ENCODE measurements around the gene ZC3H7A.

The ZC3H7A gene

DNA sequence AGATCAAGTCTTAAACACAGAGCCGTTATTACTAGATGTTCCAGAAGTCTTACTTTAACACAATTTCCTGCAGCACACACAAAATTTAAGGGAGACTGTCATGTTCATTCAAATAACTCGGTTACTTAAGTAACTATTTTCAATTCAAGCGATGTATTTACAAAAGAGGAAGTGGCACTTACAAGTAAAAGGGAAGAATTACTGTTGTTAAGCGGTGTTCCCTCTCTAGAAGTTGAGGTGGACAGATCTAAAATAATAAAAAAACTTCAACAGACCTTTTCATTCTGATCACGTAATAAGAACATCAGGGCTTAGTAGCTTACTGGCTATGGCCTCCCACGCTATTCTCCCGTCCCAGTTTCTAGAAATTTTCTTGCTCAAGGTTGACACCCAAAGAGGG, 28.2 kb downstream of the ZC3H7A start:
- Histone ChIP-seq H3K4me3 (ENCODE audit: low read depth, low read length) (no peak overlapping the region), H3K9ac (ENCODE audit: low read depth, low read length) (no peak overlapping the region), H3K36me3 (ENCODE audit: control insufficient read depth, insufficient read depth, low read length) (peaks cover 83% of the 10 kb centered on the region), H3K27ac (ENCODE audit: low read depth, low read length) (no peak overlapping the region), H3K4me1 (ENCODE audit: control insufficient read depth, insufficient read depth, low read length) (no peaks in the 10 kb centered on the region), H3K27me3 (ENCODE audit: control insufficient read depth, insufficient read depth, low read length) (no peaks in the 10 kb centered on the region), H3K9me3 (ENCODE audit: control insufficient read depth, insufficient read depth, low read length) (no peaks in the 10 kb centered on the region)

DNA sequence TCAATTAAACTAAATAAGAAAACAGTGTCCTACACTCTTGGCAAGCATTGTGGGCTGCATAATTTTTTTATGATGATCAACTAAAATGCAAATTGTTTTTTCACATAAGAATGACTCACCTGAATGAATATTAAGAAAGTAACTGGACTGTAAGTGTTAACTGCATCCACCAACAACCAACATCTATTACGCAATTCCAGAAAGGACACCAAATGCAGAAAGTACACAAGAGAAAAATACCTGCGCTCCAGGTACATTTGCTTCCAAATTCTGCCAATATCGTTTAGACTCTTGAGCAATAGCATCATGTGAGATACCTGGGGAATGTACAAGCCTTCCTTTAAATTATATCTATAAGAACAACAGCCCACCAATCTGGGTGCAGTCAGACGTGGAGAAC, 34.6 kb downstream of the ZC3H7A start:
- Histone ChIP-seq H3K9me3 (ENCODE audit: control insufficient read depth, insufficient read depth, low read length) (no peaks in the 10 kb centered on the region), H3K4me3 (ENCODE audit: low read depth, low read length) (no peak overlapping the region), H3K27me3 (ENCODE audit: control insufficient read depth, insufficient read depth, low read length) (no peaks in the 10 kb centered on the region), H3K9ac (ENCODE audit: low read depth, low read length) (no peak overlapping the region), H3K4me1 (ENCODE audit: control insufficient read depth, insufficient read depth, low read length) (no peaks in the 10 kb centered on the region), H3K36me3 (ENCODE audit: control insufficient read depth, insufficient read depth, low read length) (peaks cover 83% of the 10 kb centered on the region), H3K27ac (ENCODE audit: low read depth, low read length) (no peak overlapping the region)

DNA sequence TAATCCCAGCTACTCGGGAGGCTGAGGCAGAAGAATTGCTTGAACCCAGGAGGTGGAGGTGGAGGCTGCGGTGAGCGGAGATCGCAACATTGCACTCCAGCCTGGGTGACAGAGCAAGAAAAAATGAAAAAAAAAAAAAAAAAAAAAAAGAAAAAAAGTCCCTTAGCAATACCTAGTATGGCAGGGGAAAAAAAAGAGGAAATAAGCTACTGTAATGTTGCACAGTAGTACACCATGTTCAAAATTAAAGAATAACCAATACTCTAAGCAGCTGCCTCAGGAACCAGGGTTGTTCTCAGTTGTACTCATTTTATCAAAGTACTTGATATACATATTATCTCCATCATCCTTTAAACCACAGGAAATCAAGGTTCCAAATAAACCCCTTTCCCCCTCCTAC, 37.1 kb downstream of the ZC3H7A start:
- H3K27me3 ChIP-seq (ENCODE audit: control insufficient read depth, insufficient read depth, low read length): no peaks in the 10 kb centered on the region
- H3K9ac ChIP-seq (ENCODE audit: low read depth, low read length): no peak overlapping the region
- H3K27ac ChIP-seq (ENCODE audit: low read depth, low read length): no peak overlapping the region

DNA sequence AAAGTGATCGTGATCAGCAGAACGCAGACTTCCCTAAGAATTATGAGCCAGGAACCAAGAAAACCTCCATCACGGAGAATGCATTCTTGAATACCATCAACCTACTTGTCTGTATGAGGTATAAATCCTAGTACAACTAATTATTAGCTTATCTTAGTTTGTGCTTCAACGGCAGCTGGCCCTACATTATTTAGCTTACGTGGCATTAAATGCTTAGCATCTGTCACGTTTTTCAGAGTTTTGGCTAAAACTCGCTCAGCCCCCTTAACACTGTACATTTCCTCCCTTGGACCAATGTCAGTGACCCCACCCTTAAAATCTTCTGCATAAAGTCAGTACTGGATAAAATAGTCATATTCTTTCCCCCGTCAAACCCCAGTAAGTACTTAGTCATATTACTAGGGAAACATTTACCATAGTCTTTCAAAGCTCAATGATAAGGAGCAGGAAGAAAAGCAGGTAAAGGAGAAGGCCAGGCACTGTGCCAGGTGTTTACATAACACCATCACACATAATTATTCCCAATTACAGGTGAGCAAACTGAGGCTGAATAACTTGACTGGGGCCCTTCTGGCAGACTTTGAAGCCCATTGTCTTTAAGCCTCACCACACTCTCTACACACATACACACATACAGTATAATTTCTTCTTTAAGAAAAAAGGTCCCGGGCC, 37.8 kb downstream of the ZC3H7A start:
- peaks cover 73% of the 10 kb centered on the region for H3K36me3 ChIP-seq (ENCODE audit: control insufficient read depth, insufficient read depth, low read length)

More for the DNA sequence above, 37.1 kb downstream of the ZC3H7A start:
- Histone ChIP-seq H3K36me3 (ENCODE audit: control insufficient read depth, insufficient read depth, low read length) (peaks cover 77% of the 10 kb centered on the region), H3K4me1 (ENCODE audit: control insufficient read depth, insufficient read depth, low read length) (no peaks in the 10 kb centered on the region), H3K4me3 (ENCODE audit: low read depth, low read length) (no peak overlapping the region), H3K9me3 (ENCODE audit: control insufficient read depth, insufficient read depth, low read length) (no peaks in the 10 kb centered on the region)

DNA sequence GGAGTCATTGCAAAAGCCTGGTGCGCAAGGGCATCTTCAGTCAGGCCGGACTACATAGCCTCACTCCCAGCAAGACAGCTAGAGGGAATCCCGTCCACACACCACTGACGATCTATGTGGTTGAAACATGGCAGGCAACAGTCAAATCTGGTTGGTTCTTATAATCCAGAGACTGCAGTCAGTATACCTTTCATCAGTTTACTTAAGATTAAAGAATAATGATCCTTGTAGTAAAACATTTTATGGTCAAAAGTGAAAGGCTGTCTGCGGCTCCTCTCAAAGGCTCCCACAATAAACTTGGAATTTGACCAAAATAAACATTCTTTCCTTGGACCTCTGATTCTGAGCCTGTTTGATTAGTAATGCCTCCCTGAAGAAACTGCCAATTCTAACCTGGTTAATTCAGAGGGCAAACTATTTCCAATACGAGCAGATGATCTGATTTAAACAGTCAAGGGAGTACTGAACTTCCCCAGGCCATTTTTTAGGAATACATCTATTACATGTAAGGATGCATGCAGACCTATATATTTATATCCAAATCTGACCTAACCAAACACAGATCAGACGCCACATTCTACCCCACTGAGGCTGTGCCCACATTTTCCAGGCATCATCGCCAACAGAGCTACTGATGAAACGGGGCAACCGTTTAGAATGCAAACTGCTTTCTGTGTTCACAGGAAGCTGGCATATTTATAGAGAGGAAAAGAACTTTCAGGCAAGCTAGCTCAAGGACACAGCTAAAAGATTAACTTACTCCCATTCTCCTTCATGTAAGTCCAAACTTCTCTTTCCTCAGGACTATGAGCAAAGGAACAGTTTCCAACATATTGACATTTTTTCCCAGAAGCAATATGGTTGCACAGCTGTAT, 39.1 kb downstream of the ZC3H7A start:
- H3K36me3 ChIP-seq (ENCODE audit: control insufficient read depth, insufficient read depth, low read length): peaks cover 81% of the 10 kb centered on the region
- H3K9ac ChIP-seq (ENCODE audit: low read depth, low read length): no peak overlapping the region
- no peaks in the 10 kb centered on the region for H3K4me1 ChIP-seq (ENCODE audit: control insufficient read depth, insufficient read depth, low read length)
- H3K4me3 ChIP-seq (ENCODE audit: low read depth, low read length): no peak overlapping the region
- no peaks in the 10 kb centered on the region for H3K9me3 ChIP-seq (ENCODE audit: control insufficient read depth, insufficient read depth, low read length)
- H3K27ac ChIP-seq (ENCODE audit: low read depth, low read length): no peak overlapping the region
- no peaks in the 10 kb centered on the region for H3K27me3 ChIP-seq (ENCODE audit: control insufficient read depth, insufficient read depth, low read length)

More for the DNA sequence above, 37.8 kb downstream of the ZC3H7A start:
- Histone ChIP-seq H3K27me3 (ENCODE audit: control insufficient read depth, insufficient read depth, low read length) (no peaks in the 10 kb centered on the region), H3K9ac (ENCODE audit: low read depth, low read length) (no peak overlapping the region), H3K27ac (ENCODE audit: low read depth, low read length) (no peak overlapping the region), H3K4me1 (ENCODE audit: control insufficient read depth, insufficient read depth, low read length) (no peaks in the 10 kb centered on the region), H3K4me3 (ENCODE audit: low read depth, low read length) (no peak overlapping the region), H3K9me3 (ENCODE audit: control insufficient read depth, insufficient read depth, low read length) (no peaks in the 10 kb centered on the region)

DNA sequence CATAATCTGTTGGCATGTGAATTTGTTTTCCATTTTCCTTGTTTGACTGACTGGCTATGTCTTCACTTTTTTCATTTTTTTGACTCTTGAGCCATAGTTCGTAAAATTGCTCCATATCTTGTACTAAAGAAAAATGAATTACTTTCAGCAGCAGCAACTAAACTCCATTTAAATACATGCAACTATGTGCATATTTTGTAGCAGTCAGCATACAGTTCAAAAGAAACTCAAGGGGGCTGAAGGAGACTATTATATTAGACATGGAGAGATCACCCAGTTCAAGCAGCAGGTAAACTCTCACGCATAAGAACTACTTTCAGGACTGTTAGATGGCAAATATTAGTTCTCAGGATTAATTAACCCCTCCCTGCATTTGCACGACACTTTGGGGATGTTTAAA, 40.8 kb downstream of the ZC3H7A start:
- no peaks in the 10 kb centered on the region for H3K4me1 ChIP-seq (ENCODE audit: control insufficient read depth, insufficient read depth, low read length)
- no peak overlapping the region for H3K27ac ChIP-seq (ENCODE audit: low read depth, low read length)
- H3K36me3 ChIP-seq (ENCODE audit: control insufficient read depth, insufficient read depth, low read length): peaks cover 81% of the 10 kb centered on the region

DNA sequence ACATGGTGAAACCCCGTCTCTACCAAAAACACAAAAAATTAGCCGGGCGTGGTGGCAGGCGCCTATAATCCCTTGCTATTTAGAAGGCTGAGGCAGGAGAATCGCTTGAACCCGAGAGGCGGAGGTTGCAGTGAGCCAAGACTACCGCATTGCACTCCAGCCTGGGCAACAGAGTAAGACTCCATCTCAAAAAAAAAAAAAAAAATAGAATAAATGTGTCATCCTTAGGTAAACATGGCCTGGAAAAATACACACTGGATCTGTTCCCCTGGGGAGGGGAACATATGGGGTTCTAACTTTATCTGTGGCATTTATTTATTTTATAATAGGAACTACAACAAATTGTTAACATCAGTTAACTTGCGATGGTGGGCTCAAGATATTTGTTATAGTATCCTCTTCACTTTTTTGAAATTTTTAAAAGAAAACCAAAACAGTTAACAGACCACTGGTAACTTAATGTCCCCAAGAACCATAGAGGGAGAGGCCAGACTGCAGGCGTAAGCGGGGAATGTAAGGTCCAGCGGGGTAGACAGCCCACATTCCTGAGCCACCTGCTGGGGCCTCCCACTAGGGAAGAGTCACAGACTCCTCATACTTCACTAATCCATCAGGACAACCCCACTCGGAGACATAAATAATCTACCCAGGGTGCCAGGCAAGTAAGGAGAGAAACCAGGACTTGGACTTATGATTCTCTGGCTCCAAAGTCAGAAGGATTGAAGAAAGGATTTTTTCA, 41.9 kb downstream of the ZC3H7A start:
- no peak overlapping the region for H3K9ac ChIP-seq (ENCODE audit: low read depth, low read length)
- peaks cover 81% of the 10 kb centered on the region for H3K36me3 ChIP-seq (ENCODE audit: control insufficient read depth, insufficient read depth, low read length)

More for the DNA sequence above, 40.8 kb downstream of the ZC3H7A start:
- Histone ChIP-seq H3K9me3 (ENCODE audit: control insufficient read depth, insufficient read depth, low read length) (no peaks in the 10 kb centered on the region), H3K4me3 (ENCODE audit: low read depth, low read length) (no peak overlapping the region), H3K9ac (ENCODE audit: low read depth, low read length) (no peak overlapping the region), H3K27me3 (ENCODE audit: control insufficient read depth, insufficient read depth, low read length) (no peaks in the 10 kb centered on the region)

DNA sequence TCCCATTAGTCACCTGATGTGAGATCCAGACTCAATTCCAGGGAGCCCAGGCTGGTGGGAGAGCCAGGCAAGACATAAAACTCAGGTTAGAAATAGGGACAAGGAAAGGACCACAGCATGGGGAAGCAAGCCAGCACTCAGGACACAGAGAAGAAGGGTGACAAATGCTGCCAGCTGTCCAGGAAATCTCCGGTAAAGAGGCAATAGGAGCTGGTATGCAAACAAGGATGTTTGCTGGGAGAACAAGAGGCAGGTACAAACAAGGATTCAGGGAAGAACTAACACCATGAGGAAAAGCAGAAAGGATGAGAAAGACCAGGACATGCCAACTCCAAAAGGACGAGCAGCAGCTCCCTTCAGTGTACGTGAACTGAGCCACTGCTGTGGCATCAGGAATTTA, 44.2 kb downstream of the ZC3H7A start:
- H3K4me1 ChIP-seq (ENCODE audit: control insufficient read depth, insufficient read depth, low read length): no peaks in the 10 kb centered on the region
- no peaks in the 10 kb centered on the region for H3K9me3 ChIP-seq (ENCODE audit: control insufficient read depth, insufficient read depth, low read length)
- no peak overlapping the region for H3K4me3 ChIP-seq (ENCODE audit: low read depth, low read length)
- H3K27me3 ChIP-seq (ENCODE audit: control insufficient read depth, insufficient read depth, low read length): no peaks in the 10 kb centered on the region
- peaks cover 68% of the 10 kb centered on the region for H3K36me3 ChIP-seq (ENCODE audit: control insufficient read depth, insufficient read depth, low read length)
- H3K9ac ChIP-seq (ENCODE audit: low read depth, low read length): no peak overlapping the region
- no peak overlapping the region for H3K27ac ChIP-seq (ENCODE audit: low read depth, low read length)

More for the DNA sequence above, 41.9 kb downstream of the ZC3H7A start:
- no peak overlapping the region for H3K4me3 ChIP-seq (ENCODE audit: low read depth, low read length)
- H3K4me1 ChIP-seq (ENCODE audit: control insufficient read depth, insufficient read depth, low read length): no peaks in the 10 kb centered on the region
- H3K27ac ChIP-seq (ENCODE audit: low read depth, low read length): no peak overlapping the region
- H3K9me3 ChIP-seq (ENCODE audit: control insufficient read depth, insufficient read depth, low read length): no peaks in the 10 kb centered on the region
- H3K27me3 ChIP-seq (ENCODE audit: control insufficient read depth, insufficient read depth, low read length): no peaks in the 10 kb centered on the region

DNA sequence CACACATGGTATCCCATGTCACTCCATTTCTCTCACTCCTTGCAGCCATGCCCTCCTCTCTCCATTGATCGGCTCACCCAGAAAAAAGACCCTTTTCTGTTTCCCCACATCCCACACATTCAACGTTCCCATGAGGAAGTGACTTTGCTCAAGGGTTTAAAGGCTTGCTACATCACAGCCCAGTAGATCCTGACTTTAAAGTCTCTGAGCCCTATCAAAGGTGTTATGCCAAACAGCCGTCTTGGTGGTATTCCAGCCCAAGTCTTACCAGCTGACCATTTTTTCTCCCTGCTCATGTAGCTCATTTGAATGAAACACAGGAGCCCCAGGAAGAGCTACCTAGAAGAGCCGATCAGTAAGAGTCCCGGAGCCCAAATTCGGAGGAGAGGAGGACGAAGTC, 47.0 kb downstream of the ZC3H7A start:
- Histone ChIP-seq H3K9ac (ENCODE audit: low read depth, low read length) (no peak overlapping the region), H3K4me1 (ENCODE audit: control insufficient read depth, insufficient read depth, low read length) (no peaks in the 10 kb centered on the region), H3K4me3 (ENCODE audit: low read depth, low read length) (no peak overlapping the region), H3K27ac (ENCODE audit: low read depth, low read length) (no peak overlapping the region), H3K9me3 (ENCODE audit: control insufficient read depth, insufficient read depth, low read length) (no peaks in the 10 kb centered on the region), H3K36me3 (ENCODE audit: control insufficient read depth, insufficient read depth, low read length) (peaks cover 45% of the 10 kb centered on the region), H3K27me3 (ENCODE audit: control insufficient read depth, insufficient read depth, low read length) (no peaks in the 10 kb centered on the region)

DNA sequence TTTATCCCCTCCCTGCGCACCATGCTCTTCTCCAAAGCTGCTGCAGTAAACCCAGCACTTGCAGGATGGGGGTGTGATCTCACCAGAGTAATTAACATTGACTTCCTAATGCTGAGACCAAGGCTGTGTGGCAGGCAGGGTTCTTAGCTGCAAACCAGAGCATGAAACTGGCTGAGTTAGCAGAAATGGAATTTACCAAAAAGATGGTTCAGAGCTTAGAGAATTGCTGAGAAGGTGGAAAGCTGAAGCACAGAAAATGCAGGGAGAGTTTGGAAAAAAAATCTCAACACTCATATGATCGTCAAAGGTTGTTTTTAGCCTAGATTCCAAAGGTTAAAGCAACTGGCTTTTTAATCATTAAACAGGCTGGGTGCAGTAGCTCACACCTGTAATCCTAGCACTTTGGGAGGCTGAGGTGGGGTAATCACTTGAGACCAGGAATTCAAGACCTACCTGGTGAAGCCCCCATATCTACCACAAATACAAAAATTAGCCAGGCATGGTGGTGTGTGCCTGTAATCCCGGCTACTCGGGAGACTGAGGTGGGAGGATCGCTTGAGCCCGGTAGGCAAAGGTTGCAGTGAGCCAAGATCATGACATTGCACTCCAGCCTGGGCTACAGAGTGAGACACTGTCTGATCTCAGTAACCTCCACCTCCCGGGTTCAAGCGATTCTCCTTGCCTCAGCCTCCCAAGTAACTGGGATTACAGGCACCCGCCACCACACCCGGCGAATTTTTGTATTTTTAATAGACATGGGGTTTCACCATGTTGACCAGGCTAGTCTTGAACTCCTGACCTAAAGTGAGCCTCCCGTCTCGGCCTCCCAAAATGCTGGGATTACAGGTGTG, 48.4 kb downstream of the ZC3H7A start:
- Histone ChIP-seq H3K4me1 (ENCODE audit: control insufficient read depth, insufficient read depth, low read length) (no peaks in the 10 kb centered on the region), H3K9me3 (ENCODE audit: control insufficient read depth, insufficient read depth, low read length) (no peaks in the 10 kb centered on the region), H3K36me3 (ENCODE audit: control insufficient read depth, insufficient read depth, low read length) (peaks cover 38% of the 10 kb centered on the region), H3K4me3 (ENCODE audit: low read depth, low read length) (no peak overlapping the region), H3K9ac (ENCODE audit: low read depth, low read length) (no peak overlapping the region), H3K27ac (ENCODE audit: low read depth, low read length) (no peak overlapping the region), H3K27me3 (ENCODE audit: control insufficient read depth, insufficient read depth, low read length) (no peaks in the 10 kb centered on the region)
